Endothelial cell of umbilical vein (primary cell): Measurements from ENCODE around the gene NAE1. TPM values are rescaled to one million over a fixed set of nuclear protein-coding genes. Genes with fewer than 3 reads are reported as not detected.

ENCODE experiments used
- BruUV-seq: library from RNA; stranded (reverse); fragments of 400-500 nt; replicated peaks from 2 replicates; lab custom pipeline; 2021; lab: Mats Ljungman, UMichigan
- CTCF ChIA-PET: fragments of 300-600, 350-600 bp; sonication (Branson Sonifier 250); formaldehyde crosslinking; loops from one replicate; lab custom pipeline; 2021; ENCODE audit warnings: antibody characterized with exemption, inconsistent platforms; lab: Charles Lee
- POLR2A ChIA-PET: fragments of 300-600, 350-600 bp; sonication (Branson Sonifier 250); formaldehyde crosslinking; loops from one replicate; lab custom pipeline; 2021; ENCODE audit warnings: antibody characterized with exemption, inconsistent platforms; lab: Charles Lee
- DNase-seq: peaks from one replicate; pipeline ENCODE4 v3.0.0-alpha.2; 2011; ENCODE audit warnings: low read depth, low spot score
- FAIRE-seq: peaks from 2 replicates; lab custom pipeline; 2011; peaks lifted over from hg19 to GRCh38; lab: Jason Lieb, UNC
- H2AFZ ChIP-seq: 2 replicates; pipeline ENCODE4 v1.6.0; 2012; ENCODE audit warnings: low read depth, low read length, control low read depth, inconsistent platforms
- H3K27ac ChIP-seq: 2 replicates; pipeline ENCODE4 v1.5.1; 2011; ENCODE audit warnings: low read depth, mild to moderate bottlenecking, control low read depth, low read length, moderate library complexity; ENCODE audit not compliant: insufficient read depth
- H3K27me3 ChIP-seq, 2 experiments: 2 replicates each; pipeline versions ENCODE4 v1.6.0 to v1.6.1; 2011; ENCODE audit warnings: low read length in 2 of 2, mixed read lengths in 1 of 2; ENCODE audit not compliant: control insufficient read depth in 2 of 2, insufficient read depth in 2 of 2
- H3K36me3 ChIP-seq, 2 experiments: 2 replicates in 1 of 2; 3 replicates in 1 of 2; pipeline ENCODE4 v1.5.1; 2011; ENCODE audit warnings: low read length in 2 of 2, mild to moderate bottlenecking in 1 of 2, moderate library complexity in 1 of 2; ENCODE audit not compliant: control insufficient read depth in 2 of 2, insufficient read depth in 2 of 2; ENCODE audit errors: extremely low read depth in 1 of 2
- H3K4me1 ChIP-seq: 3 replicates; pipeline ENCODE4 v1.5.1; 2011; ENCODE audit warnings: mild to moderate bottlenecking, low read length; ENCODE audit not compliant: control insufficient read depth, insufficient read depth; ENCODE audit errors: extremely low read depth
- H3K4me2 ChIP-seq: 2 replicates; pipeline ENCODE4 v1.6.1; 2011; ENCODE audit warnings: low read length, control low read depth, mixed read lengths; ENCODE audit not compliant: insufficient read depth
- H3K4me3 ChIP-seq, 3 experiments: fragments of 200-600 bp in 1 of 3; sonication (generic), shearing (Covaris generic) in 1 of 3; replicated peaks in 1 of 3; 2 replicates each; pipeline ENCODE4 v1.5.1; 2011 to 2016; ENCODE audit warnings: control low read depth in 3 of 3, low read length in 3 of 3, mild to moderate bottlenecking in 2 of 3, inconsistent platforms in 1 of 3, low read depth in 1 of 3, moderate library complexity in 1 of 3; ENCODE audit not compliant: insufficient read depth in 1 of 3
- H3K79me2 ChIP-seq: 2 replicates; pipeline ENCODE4 v1.6.0; 2012; ENCODE audit warnings: low read length, inconsistent platforms; ENCODE audit not compliant: control insufficient read depth, insufficient read depth
- H3K9ac ChIP-seq: replicated peaks from 2 replicates; pipeline ENCODE3; 2011; ENCODE audit warnings: low read length, control low read depth; ENCODE audit not compliant: insufficient read depth; ENCODE audit errors: extremely low read depth
- H3K9me1 ChIP-seq: replicated peaks from 3 replicates; pipeline ENCODE4 v1.6.0; 2011; ENCODE audit warnings: mild to moderate bottlenecking, low read length; ENCODE audit not compliant: control insufficient read depth, insufficient read depth; ENCODE audit errors: extremely low read depth
- H3K9me3 ChIP-seq: replicated peaks from 2 replicates; pipeline ENCODE4 v1.5.1; 2012; ENCODE audit warnings: low read length, inconsistent platforms; ENCODE audit not compliant: control insufficient read depth, insufficient read depth
- H4K20me1 ChIP-seq: replicated peaks from 2 replicates; pipeline ENCODE3; 2011; ENCODE audit warnings: mild to moderate bottlenecking, low read length; ENCODE audit not compliant: control insufficient read depth, insufficient read depth; ENCODE audit errors: extremely low read depth
- CTCF ChIP-seq, 2 donors: IDR thresholded peaks; 1 replicate in 1 of 2; 2 replicates in 1 of 2; pipeline ENCODE4 v1.5.1; 2011; ENCODE audit warnings: low read length in 2 of 2, mild to moderate bottlenecking in 2 of 2, moderate library complexity in 2 of 2, control low read depth in 1 of 2, inconsistent platforms in 1 of 2, low read depth in 1 of 2; ENCODE audit not compliant: insufficient read depth in 1 of 2; ENCODE audit errors: extremely low read depth in 1 of 2
- EZH2 ChIP-seq: IDR thresholded peaks from 2 replicates; pipeline ENCODE4 v1.6.1; 2012; ENCODE audit warnings: borderline replicate concordance, low read depth, mild to moderate bottlenecking, moderate library complexity, low read length, inconsistent platforms; ENCODE audit not compliant: severe bottlenecking
- FOS ChIP-seq: IDR thresholded peaks from 2 replicates; pipeline ENCODE4 v1.6.1; 2011; ENCODE audit warnings: mild to moderate bottlenecking, low read length, moderate library complexity, borderline replicate concordance; ENCODE audit not compliant: insufficient read depth
- GATA2 ChIP-seq: IDR thresholded peaks from 2 replicates; pipeline ENCODE4 v1.7.0; 2011; ENCODE audit warnings: low read depth, mild to moderate bottlenecking, moderate library complexity, mixed read lengths, low read length; ENCODE audit not compliant: insufficient read length, insufficient read depth
- JUN ChIP-seq: IDR thresholded peaks from 2 replicates; pipeline ENCODE4 v1.6.1; 2011; ENCODE audit warnings: borderline replicate concordance, low read depth; ENCODE audit not compliant: insufficient read length, insufficient read depth
- MYC ChIP-seq: IDR thresholded peaks from one replicate; pipeline ENCODE4 v1.6.1; 2011; ENCODE audit warnings: mild to moderate bottlenecking, low read depth, low read length
- POLR2A ChIP-seq: IDR thresholded peaks from 2 replicates; pipeline ENCODE4 v1.6.1; 2012; ENCODE audit warnings: low read depth, mild to moderate bottlenecking, control low read depth, low read length
- POLR2AphosphoS5 ChIP-seq: IDR thresholded peaks from 2 replicates; pipeline ENCODE4 v1.6.1; 2012; ENCODE audit warnings: low read depth, mild to moderate bottlenecking, control low read depth, low read length, moderate library complexity; ENCODE audit not compliant: insufficient read depth
- dilution Hi-C: fragments of 300-500 bp; cut with MboI; formaldehyde crosslinking; loops from one replicate; pipeline ENCODE4 v1.15.0; 2019; ENCODE audit warnings: low sequenced_read_pairs; ENCODE audit not compliant: extremely low pct_ligation_motif_present
- intact Hi-C: fragments of 100-400 bp; cut with micrococcal nuclease; formaldehyde crosslinking; loops from one replicate; pipeline ENCODE4 v1.10.0; 2022
- polyA plus RNA-seq, 4 experiments: library from polyadenylated mRNA; depleted of rRNA in 3 of 4; stranded (reverse) in 3 of 4; unstranded in 1 of 4; fragments of >200 nt; gene quantifications; 2 replicates each; pipeline versions ENCODE4 v1.2.1 to v1.2.3, GENCODE V29; 2011 to 2012; ENCODE audit warnings: missing spikeins in 1 of 4
- total RNA-seq: library from RNA; stranded (reverse); gene quantifications from 2 replicates; pipeline ENCODE4 v1.2.3, GENCODE V29; 2021
- TF ChIP-seq, protein P1 (sequence below): IDR thresholded peaks from 2 replicates; pipeline ENCODE4 v1.6.1; 2011; ENCODE audit not compliant: insufficient read depth, insufficient read length

Gene NAE1
- total and polyA plus RNA-seq, 2 donors (not counting 3 experiments of a cell fraction or from before 2014, with no cell fraction given) = 23.6 to 64.3 TPM

DNA sequence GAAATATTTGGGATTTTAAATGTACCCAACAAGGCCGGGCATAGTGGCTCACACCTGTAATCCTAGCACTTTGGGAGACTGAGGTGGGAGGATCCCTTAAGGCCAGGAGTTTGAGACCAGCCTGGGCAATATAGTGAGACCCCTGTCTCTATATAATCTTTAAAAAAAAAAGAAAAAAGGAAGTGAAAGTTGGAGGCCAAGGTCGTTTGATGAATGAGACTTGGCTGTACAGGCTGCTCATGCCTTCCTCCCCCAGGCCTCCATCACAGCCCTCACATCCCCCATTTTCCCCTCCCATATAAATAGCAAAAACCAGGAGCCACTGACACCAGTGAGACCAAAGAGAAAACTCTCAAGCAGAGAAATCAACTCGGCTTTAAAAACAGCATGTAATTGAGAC lies 10.1 kb upstream of the NAE1 start:
- Histone ChIP-seq H2AFZ (no peak overlapping the region), H4K20me1 (no peaks in the 10 kb centered on the region), H3K27ac (no peak overlapping the region), H3K36me3 (no peaks in the 10 kb centered on the region), H3K9ac (no peak overlapping the region), H3K9me3 (no peaks in the 10 kb centered on the region), H3K79me2 (no peaks in the 10 kb centered on the region), H3K9me1 (no peaks in the 10 kb centered on the region), H3K27me3 (peaks cover 31 to 35% of the 10 kb centered on the region in 2 experiments), H3K4me2 (no peak overlapping the region), H3K4me3 (no peak overlapping the region), H3K4me1 (peaks cover 2% of the 10 kb centered on the region)
- no TSS peak for BruUV-seq
- DNase-seq (no peak), FAIRE-seq (no peak)
- TF ChIP-seq, protein P1, sequence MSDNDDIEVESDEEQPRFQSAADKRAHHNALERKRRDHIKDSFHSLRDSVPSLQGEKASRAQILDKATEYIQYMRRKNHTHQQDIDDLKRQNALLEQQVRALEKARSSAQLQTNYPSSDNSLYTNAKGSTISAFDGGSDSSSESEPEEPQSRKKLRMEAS = no peak
- no peak for TF ChIP-seq FOS
- TF ChIP-seq MYC = no peak
- no peak for TF ChIP-seq JUN
- no peak for TF ChIP-seq GATA2
- no peak for TF ChIP-seq EZH2
- no peak for TF ChIP-seq POLR2AphosphoS5
- no peak for TF ChIP-seq CTCF (IDR thresholded peaks at IDR 0.05; ENCODE audit: extremely low read depth in 1 of 2, insufficient read depth in 1 of 2, low read depth in 1 of 2, low read length in 2 of 2)
- no peak for TF ChIP-seq POLR2A
- dilution Hi-C loops (no loop called here), intact Hi-C loops (no loop called here)
- CTCF ChIA-PET = interaction anchor here (3.0 to 3.5 kb wide), 2 partner anchors 11 to 27 kb away, joined by 15 to 36 read pairs; partner anchors contain the start of gene NAE1
- POLR2A ChIA-PET = no interaction called here
